Transverse colon (tissue), 4 donors: ENCODE data around the gene FKBP7. TPM values are rescaled to one million over a fixed set of nuclear protein-coding genes. Genes with fewer than 3 reads are reported as not detected.
"Not testable (repeated sequence)": the region's sequence is repeated elsewhere in the genome, so short reads cannot be mapped to it uniquely, and the experiment has no call there.

Source experiments
- DNase-seq: peaks from one replicate; pipeline ENCODE4 v3.0.0-alpha.2; 2019
- H3K27ac ChIP-seq, 4 donors: fragments of 200-600 bp; sonication (generic); 2 replicates each; pipeline ENCODE4 v1.5.1; 2016 to 2018; ENCODE audit warnings: inconsistent platforms in 4 of 4
- H3K27me3 ChIP-seq: fragments of 200-600 bp; sonication (generic); 2 replicates; pipeline ENCODE4 v1.5.1; 2017; ENCODE audit warnings: inconsistent platforms
- H3K36me3 ChIP-seq, 4 donors: fragments of 200-600 bp; sonication (generic); 2 replicates each; pipeline ENCODE4 v1.5.1; 2017 to 2019; ENCODE audit warnings: inconsistent platforms in 4 of 4
- H3K4me1 ChIP-seq, 4 donors: fragments of 200-600 bp; sonication (generic); 2 replicates each; pipeline ENCODE4 v1.5.1; 2017 to 2020; ENCODE audit warnings: inconsistent platforms in 4 of 4
- H3K4me3 ChIP-seq, 4 donors: fragments of 200-600 bp; sonication (generic); 1 replicate in 1 of 4; 2 replicates in 3 of 4; pipeline versions ENCODE4 v1.5.1 to v1.6.1; 2017 to 2019; ENCODE audit warnings: inconsistent platforms in 4 of 4
- H3K9me3 ChIP-seq, 2 donors: fragments of 200-600 bp; sonication (generic); 2 replicates each; pipeline ENCODE4 v1.5.1; 2017 to 2019; ENCODE audit warnings: inconsistent platforms in 2 of 2
- EP300 ChIP-seq: sonication (generic); formaldehyde crosslinking; IDR thresholded peaks from one replicate; pipeline ENCODE4 v1.6.1; 2017; ENCODE audit warnings: antibody characterized with exemption, low read depth
- POLR2A ChIP-seq: fragments of 450-650 bp; IDR thresholded peaks from one replicate; pipeline ENCODE4 v1.6.1; 2016; ENCODE audit warnings: antibody characterized with exemption, mild to moderate bottlenecking, moderate library complexity
- POLR2AphosphoS5 ChIP-seq, 3 donors: sonication (generic); formaldehyde crosslinking; IDR thresholded peaks; one replicate each; pipeline ENCODE4 v1.6.1; 2016; ENCODE audit warnings: antibody characterized with exemption in 3 of 3
- WGBS, 2 donors: methylation state at CpG; one replicate each; pipeline ENCODE4 v1.1.5; 2018; ENCODE audit warnings: low coverage in 1 of 2; 5-methylcytosine and 5-hydroxymethylcytosine counted together
- in situ Hi-C, 4 donors: fragments of 200-750 bp; cut with MboI; loops; one replicate each; pipeline versions ENCODE4 v1.15.0 to v1.15.1; 2017; ENCODE audit warnings: low sequenced_read_pairs in 3 of 4, low pct_ligation_motif_present in 1 of 4, low pct_unique_long_range_greater_than_20kb in 1 of 4
- intact Hi-C: fragments of 100-400 bp; cut with DNase I; formaldehyde crosslinking; loops from one replicate; pipeline ENCODE4 v1.15.1; 2023; ENCODE audit warnings: low total_unique reads
- total RNA-seq, 4 donors: library from RNA; depleted of rRNA; stranded (reverse); fragments of >200 nt; gene quantifications; one replicate each; pipeline ENCODE4 v1.1.0, GENCODE V29; 2016
- TF ChIP-seq, protein P1 (sequence below), 5 experiments: fragments of 200-600 bp in 3 of 5; fragments of 450-650 bp in 2 of 5; sonication (generic) in 3 of 5; IDR thresholded peaks; 1 replicate in 2 of 5; 2 replicates in 3 of 5; pipeline ENCODE4 v1.5.1; 2016 to 2017; ENCODE audit warnings: antibody characterized with exemption in 5 of 5, inconsistent platforms in 3 of 5, mild to moderate bottlenecking in 2 of 5, moderate library complexity in 1 of 5

The FKBP7 gene
- total RNA-seq, 4 donors from 2014 or later, result 0.37 to 5.2 (median 2.6) TPM; not detected in 1

DNA sequence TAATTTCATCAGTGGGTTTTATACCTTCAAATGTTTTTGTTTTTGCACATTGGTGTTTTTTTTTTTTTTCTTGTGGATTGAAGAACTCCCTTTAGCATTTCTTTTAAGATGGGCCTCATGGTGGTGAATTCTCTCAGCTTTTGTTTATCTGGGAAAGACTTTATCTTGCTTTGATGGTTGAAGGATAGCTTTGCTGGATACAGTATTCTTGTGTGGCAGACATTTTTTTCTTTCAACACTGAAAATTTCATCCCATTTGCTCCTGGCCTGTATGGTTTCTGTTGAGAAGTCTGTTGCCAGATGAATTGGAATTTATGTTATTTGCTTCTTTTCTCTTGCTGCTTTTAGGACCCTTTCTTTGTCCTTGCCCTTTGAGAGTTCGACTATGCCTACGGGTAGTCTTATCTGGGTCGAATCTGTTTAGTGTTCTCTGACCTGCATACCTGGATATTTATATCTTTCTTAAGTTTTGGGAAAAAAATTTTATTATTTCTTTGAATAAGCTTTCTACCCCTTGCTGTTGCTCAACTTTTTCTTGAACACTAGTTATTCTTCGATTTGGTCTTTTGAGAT, 53.1 kb downstream of the FKBP7 start:
- Histone ChIP-seq H3K9me3 (no peaks in the 10 kb centered on the region), H3K36me3 (peaks cover 0 to 5% (median 0%) of the 10 kb centered on the region in 4 donors), H3K27ac (no peak overlapping the region), H3K4me1 (no peaks in the 10 kb centered on the region), H3K27me3 (no peaks in the 10 kb centered on the region), H3K4me3 (no peak overlapping the region)
- TF ChIP-seq POLR2A (no peak), EP300 (no peak), POLR2AphosphoS5 (IDR thresholded peaks at IDR 0.05) (no peak)
- TF ChIP-seq, protein P1, sequence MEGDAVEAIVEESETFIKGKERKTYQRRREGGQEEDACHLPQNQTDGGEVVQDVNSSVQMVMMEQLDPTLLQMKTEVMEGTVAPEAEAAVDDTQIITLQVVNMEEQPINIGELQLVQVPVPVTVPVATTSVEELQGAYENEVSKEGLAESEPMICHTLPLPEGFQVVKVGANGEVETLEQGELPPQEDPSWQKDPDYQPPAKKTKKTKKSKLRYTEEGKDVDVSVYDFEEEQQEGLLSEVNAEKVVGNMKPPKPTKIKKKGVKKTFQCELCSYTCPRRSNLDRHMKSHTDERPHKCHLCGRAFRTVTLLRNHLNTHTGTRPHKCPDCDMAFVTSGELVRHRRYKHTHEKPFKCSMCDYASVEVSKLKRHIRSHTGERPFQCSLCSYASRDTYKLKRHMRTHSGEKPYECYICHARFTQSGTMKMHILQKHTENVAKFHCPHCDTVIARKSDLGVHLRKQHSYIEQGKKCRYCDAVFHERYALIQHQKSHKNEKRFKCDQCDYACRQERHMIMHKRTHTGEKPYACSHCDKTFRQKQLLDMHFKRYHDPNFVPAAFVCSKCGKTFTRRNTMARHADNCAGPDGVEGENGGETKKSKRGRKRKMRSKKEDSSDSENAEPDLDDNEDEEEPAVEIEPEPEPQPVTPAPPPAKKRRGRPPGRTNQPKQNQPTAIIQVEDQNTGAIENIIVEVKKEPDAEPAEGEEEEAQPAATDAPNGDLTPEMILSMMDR (IDR thresholded peaks at IDR 0.05), result no peak
- intact Hi-C loops (no loop called here), in situ Hi-C loops (no loop called here)
- DNase-seq, result no peak
- 94 to 98% methylated on average over 4 of the region's 4 CpGs for WGBS, 2 donors

DNA sequence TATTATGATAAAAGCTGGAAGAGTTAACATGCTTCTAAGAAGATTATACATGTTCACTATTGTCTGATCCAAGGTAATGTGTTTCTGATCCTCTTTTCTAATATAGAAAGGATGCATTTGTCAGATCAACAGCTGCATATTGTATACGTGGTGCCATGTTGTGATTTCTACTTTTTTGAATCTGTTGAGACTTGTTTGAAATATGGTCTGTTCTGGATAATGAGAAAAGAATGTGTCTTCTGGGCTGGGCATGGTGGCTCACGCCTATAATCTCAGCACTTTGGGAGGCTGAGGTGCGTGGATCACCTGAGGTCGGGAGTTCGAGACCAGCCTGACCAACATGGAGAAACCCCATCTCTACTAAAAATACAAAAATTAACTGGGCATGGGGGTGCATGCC, 54.7 kb downstream of the FKBP7 start:
- DNase-seq, H3K9me3 ChIP-seq, H3K27me3 ChIP-seq, H3K27ac ChIP-seq, H3K36me3 ChIP-seq, H3K4me3 ChIP-seq, H3K4me1 ChIP-seq, intact Hi-C loops: not testable (repeated sequence)
- in situ Hi-C loops, result loop anchor here (25.0 kb wide), 2 partner anchors 286 to 311 kb away; partner anchors contain the start of gene RBM45 (in 2 of the 4)
- WGBS, 2 donors, result 83 to 94% methylated on average over 1 to 5 of the region's 5 CpGs

DNA sequence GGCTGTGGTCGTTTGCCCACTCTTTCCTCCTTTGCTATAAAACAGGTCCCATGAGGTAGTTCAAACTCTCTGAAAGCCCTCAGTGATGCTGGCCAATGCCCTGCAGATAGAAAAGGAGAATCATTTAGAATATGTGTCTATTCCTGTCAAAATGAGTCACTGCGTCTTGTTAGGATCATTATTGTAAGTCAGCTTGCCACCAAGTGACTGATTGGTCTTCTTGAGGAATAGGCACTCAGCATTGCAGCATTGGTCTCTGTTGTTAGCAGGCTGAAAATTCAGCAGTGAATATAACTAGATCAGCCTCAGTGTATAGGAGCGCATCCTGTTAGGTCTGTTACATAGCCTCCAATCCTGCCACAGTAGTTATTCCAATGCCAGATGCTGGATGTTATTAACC, 56.3 kb downstream of the FKBP7 start:
- intact Hi-C loops (no loop called here), in situ Hi-C loops (loop anchor here (25.0 kb wide), 2 partner anchors 285 to 310 kb away; partner anchors contain the start of gene RBM45 (in 2 of the 4))
- no peaks in the 10 kb centered on the region for H3K36me3 ChIP-seq
- DNase-seq, result no peak
- no peak for TF ChIP-seq POLR2A
- TF ChIP-seq EP300, result no peak
- no peak for TF ChIP-seq POLR2AphosphoS5 (IDR thresholded peaks at IDR 0.05)
- TF ChIP-seq, protein P1 (IDR thresholded peaks at IDR 0.05), result no peak
- no peak overlapping the region for H3K27ac ChIP-seq
- no peaks in the 10 kb centered on the region for H3K27me3 ChIP-seq
- no peaks in the 10 kb centered on the region for H3K9me3 ChIP-seq
- peaks cover 0 to 9% (median 0%) of the 10 kb centered on the region in 4 donors for H3K4me1 ChIP-seq
- 67% methylated on average over 3 of the region's 3 CpGs; no CpG with 5 or more reads in 1 of the 2 donors for WGBS, 2 donors
- no peak overlapping the region for H3K4me3 ChIP-seq

DNA sequence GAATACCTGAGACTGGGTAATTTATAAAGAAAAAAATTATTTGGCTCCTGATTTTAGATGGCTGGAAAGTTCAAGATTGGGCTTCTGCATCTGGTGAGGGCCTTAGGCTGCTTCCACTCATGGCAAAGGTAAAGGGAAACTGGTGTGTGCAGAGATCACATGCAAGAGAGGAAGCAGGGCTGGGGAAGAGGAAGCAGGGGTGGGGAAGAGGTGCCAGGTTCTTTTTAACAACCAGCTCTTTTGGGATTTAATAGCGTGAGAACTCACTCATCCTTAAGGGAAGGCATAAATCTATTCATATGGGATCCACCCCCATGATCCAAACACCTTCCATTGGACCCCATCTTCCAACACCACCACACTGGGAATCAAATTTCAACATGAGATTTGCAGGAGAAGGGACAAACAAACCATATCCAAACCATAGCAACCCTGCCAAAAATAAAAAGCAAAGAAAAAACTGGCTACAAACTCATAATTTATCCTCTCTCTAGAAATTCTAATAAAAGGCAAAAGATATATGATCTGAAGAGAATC, 57.9 kb downstream of the FKBP7 start:
- no peaks in the 10 kb centered on the region for H3K36me3 ChIP-seq
- no peak overlapping the region for H3K4me3 ChIP-seq
- no peak for DNase-seq
- no peak overlapping the region for H3K27ac ChIP-seq
- H3K9me3 ChIP-seq, result no peaks in the 10 kb centered on the region
- no peaks in the 10 kb centered on the region for H3K27me3 ChIP-seq
- 42% methylated on average over 1 of the region's 1 CpG; no CpG with 5 or more reads in 1 of the 2 donors for WGBS, 2 donors
- H3K4me1 ChIP-seq, result peaks cover 0 to 9% (median 0%) of the 10 kb centered on the region in 4 donors
- intact Hi-C loops, result no loop called here
- in situ Hi-C loops, result loop anchor here (25.0 kb wide), 2 partner anchors 283 to 308 kb away; partner anchors contain the start of gene RBM45 (in 2 of the 4)
- TF ChIP-seq, protein P1 (IDR thresholded peaks at IDR 0.05), result no peak
- no peak for TF ChIP-seq POLR2A
- TF ChIP-seq POLR2AphosphoS5 (IDR thresholded peaks at IDR 0.05), result no peak
- no peak for TF ChIP-seq EP300
